DMS153 treated with DMSO at 0.1 percent for 48 hours (cell line): ENCODE data around the gene PDGFC.

Source experiments
- DNase-seq: peaks from one replicate; lab custom pipeline; 2025; ENCODE audit not compliant: unreplicated experiment; lab: John Stamatoyannopoulos, UW

Gene PDGFC

DNA sequence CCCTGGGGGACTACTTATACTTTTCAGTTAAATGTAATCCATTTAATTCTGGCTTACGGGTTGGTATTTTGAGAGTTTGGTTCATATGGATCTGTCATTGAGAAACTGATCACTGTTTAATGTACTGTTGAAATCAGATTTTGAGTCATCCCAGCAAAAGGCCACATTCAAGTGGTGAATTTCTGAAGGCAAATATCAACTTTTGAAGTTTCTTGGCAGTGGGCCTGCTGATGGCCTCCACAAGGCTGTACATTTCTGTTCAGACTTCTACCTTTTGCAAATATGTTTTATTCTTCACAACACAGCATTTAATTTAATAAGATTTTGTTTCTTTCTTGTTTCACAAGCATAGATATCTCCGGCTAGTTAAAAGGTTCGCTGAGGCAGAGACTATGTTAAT, 138.7 kb downstream of the PDGFC start:
- no peak for DNase-seq

DNA sequence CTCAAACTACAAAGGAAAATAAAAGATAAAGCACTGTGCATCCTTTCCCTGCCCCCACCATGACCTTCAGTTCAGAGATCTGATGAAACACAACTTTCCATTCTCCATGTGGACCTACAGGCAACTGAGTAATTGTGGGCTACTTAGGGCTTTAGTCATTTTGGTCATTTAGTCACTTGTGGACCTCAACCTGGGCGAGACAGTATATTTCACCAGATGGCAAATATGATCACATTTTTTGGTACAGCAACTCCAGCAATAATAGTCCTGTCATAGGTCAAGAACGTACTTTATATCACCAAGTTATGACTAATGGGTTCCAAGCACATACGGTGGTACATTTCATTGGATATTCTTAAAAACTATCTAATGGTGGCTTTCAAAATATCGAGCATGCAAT, 141.2 kb downstream of the PDGFC start:
- no peak for DNase-seq

DNA sequence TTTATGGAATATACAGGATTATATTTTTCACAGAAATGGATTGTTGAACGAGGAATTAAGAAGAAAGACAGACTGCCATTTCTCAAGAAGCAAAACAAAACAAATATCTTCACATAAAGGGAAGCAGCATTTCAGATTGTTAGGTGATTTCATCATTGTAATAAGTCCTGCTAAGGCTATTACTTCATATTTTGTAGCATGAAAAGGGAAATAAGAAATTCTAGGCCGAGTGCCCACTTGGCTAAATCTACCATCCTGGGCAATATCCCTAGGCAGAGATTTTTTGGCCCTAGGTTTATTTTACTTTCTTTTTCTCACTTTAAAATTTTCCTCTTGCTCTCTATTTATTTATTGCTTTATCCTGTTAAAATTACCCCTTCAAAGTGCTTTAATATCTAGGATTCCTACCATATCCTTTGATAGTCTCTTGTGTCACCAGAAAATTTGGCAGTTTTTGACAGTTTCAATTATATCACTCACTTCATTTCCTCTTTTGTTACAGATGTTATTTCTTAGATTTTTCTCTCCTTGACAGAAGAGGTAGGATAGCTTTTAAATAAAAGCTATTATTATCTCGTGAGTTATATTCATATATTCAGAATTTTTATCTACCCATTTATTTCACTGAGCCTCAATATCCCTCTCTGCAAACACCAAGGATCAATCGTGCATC, 142.3 kb downstream of the PDGFC start:
- no peak for DNase-seq

DNA sequence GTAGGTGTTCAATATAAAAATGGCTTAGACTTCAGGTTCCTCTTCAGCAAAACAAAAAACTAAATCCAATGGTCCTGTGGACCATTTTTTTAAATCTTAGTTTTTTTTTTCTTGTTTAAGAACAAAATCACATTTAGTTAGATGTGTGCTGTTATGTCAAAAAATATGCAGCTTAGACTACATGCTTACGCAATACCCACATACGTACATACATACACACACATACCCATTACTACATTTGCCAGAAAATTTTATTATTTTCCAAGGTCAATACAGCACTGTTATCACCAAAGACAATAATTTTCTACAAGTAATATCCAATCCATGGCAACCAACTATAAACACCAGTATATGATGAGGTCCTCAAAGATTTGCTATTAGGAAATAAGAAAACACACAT, 144.1 kb downstream of the PDGFC start:
- DNase-seq = no peak

DNA sequence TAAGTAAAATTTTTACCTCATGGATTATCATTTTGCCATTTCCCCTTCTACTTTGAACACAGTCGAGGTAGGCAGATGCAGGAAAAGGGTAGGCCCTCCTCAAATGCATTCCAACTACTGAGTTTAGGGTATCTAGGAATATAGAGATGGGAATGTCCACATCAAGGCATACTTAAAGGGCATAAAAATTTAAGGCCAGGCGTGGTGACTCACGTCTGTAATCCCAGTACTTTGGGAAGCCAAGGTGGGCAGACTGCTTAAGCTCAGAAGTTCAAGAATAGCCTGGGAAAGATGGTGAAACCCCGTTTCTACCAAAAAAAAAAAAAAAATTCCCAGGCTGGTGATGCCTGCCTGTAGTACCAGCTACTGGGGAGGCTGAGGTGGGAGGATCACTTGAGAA, 146.5 kb downstream of the PDGFC start:
- DNase-seq = no peak

DNA sequence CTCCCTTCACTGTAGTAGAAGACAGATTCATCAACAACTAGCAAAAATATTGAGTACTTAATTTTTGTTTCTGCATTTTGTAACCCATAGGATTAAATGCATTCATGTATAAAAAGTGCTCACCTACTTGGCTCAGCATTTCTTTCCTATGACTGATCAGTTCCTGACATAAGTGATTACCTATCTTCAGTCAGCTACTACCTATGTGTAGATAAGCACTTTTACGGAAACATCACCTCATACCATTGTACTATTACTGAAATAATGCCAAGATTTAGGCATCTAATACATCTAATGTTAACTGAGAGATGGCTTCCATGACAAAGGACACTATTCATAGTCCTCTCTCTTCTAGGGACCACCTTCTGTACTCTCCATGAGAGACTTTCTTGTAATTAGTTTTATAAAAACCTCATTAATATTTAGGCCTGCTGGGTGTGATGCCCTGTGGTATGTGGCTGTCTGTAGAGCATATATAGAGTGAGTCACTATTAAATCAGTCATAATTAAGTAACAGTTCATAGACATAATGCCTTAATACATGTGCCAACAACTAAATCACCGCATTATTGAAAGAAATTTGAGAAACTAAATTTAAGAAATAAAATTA, 147.0 kb downstream of the PDGFC start:
- no peak for DNase-seq

DNA sequence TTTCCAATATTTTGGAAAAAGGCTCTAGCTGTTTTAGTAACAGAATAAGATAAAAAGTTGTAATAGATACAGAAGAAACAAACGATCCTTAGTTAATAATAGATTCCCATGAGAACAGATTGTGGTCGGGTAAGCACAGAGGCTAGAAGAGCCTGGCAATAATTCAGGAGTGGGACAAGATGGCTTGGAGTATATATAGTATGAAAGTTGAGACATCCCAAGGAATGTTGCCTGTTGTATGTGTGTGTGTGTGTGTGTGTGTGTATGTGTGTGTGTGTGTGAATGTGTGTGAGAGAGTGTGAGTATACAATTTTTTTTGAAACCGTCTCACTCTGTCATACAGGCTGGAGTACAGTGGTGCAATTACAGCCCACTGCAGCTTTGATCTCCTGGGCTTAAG, 150.7 kb downstream of the PDGFC start:
- DNase-seq = no peak

DNA sequence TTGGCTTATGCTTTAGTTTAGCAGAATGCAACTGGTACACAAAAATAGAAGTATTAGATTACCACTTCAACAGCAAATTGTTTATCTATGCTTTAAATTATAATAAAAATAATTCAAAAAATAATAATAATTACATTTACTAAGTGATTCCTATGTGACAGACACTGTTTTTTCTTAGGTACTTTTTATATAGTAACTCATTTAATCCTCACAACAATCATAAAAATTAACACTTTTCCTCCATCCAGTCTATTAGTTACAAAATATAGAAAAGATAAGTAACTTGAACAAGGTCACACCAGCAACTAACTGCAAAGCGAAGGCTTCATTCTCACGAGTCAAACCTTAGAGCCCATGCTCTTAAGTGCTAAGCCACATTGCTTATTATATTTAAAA, 155.2 kb downstream of the PDGFC start:
- DNase-seq = no peak

DNA sequence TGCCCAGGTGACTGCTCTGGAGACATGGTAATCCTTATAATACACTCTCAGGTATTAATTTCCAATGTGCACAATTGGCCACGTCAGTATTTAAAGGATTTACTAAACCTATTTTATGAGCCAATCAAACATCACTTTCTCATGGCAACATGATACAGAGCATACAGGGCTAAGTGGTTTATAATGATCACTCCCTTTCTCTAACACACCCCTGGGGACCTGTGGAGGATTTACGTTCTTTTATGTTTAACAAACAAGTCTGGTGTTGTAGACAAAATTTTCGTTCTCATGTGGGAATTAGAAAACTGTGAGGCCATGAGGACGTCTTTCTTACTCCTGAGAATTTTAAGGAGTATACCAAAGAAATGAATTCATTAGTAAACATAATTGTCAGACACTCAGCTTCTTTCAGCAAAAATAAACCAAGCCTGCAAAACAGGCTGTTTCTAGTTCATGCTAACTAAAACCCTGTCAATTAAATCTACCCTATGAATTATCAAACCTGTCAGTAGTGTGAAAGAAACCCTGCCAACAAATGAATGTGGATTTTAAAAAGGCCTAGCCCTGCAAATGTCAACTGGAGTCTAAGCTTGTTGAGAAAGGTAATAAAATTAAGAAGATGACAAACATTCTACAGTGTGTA, 155.8 kb downstream of the PDGFC start:
- DNase-seq = peak; percentile 96

DNA sequence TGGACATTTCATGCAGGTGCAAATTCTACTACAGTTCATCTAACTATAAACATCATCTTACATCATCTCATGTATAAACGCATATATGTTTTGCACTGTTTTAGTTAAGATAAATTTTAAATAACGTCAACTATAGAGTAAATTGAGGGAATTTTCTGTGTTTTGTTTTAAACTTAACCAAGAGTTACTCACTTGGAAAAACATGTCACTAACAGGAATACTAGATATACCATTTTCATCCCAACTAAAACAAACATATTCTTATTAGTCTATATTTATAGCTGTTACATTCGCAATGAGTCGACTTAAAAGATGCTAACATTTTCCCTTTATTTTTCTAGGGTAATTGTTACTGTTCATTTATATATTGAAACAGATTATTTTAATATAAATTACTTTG, 159.6 kb downstream of the PDGFC start:
- no peak for DNase-seq

DNA sequence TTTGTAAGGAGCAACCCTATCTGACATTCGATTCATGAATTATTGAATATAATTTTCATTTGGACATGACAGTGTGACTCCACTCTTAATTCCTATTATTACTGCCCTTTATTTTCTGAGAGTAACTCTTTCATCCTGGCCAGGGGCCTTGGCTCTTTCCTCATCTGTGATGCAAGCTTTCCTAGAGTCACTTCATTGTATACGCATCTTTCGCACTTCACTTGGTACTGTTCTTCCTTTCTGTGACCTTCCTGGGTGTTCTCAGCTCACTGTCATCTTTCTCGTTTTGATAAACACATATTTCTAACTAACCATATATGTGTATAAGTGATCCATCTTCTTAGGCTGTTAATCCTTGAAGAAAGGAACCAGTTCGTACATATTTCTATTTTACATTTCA, 160.3 kb downstream of the PDGFC start:
- DNase-seq = no peak

DNA sequence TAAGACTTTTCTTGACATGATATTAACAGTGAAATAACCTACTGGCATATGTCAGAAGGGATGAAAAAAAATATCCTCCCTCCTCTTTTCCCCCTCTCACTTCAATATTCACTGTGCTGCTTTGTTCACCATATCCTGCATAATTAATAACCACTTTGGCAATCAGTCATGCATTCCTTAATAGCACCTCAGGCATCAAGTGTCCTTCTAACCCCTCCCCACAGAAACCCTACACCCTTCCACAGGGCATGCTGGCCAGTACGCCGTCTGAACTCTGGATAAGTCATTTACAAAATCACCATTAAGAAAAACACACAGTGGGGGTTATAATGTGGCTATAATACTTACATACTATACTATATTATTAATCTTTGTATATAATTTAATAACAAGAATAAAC, 165.9 kb downstream of the PDGFC start:
- no peak for DNase-seq

DNA sequence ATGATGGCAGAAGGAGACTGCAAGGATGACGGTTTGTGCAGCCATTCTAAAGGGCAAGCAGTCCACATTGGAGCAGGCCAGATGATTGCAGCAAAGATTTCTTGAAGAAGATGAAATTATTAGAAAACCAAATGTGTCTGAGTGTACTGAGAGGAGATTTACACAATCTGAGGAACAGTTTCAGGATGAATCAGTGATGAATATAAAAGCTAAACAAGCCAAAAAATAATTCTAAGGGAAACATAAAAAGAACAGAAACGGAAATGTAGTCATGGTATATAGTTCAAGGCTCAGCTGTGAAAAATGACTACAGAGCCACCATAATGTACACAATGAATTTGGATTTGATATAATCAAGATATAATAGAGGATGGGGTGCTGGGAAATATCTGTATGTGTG, 168.5 kb downstream of the PDGFC start:
- DNase-seq = no peak

DNA sequence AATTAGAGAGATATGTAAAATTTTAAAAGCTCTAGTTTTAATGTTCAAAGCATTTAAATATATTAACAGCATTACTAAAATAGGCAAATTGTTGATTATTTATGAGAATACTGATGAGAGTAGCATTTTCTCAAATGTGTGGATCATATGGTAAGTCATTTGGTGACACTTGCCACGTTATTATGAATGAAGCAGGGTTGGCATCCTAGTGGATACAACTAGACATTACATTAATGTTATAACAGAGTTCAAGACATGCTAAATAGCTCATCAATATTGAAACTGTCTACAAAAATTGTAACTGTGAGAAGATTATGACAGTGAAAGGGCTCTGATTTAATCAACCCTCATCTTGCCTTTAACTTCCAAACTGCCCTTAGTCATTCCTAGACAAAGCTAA, 171.1 kb downstream of the PDGFC start:
- no peak for DNase-seq

DNA sequence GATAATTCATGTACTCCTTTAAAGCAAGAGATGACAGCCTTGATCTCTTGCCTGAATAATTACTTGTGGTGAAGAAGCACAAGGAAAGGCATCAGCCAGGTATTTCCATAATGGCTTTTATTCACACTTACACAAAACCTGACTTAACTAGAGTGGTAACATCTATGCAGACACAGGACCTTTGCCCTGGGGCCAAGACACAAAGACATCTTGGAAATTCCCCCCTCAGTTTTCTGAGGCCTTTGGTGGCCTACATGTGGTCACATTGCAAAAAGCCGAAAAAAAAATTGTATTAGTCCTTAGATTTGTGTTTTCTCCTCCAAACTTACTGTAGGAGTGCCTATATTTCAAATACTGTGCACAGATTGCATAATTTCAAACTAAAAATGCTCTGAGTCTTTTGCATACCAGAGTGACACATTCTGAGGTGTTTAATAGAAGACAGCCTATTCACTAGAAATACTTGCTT, 172.4 kb downstream of the PDGFC start:
- no peak for DNase-seq

DNA sequence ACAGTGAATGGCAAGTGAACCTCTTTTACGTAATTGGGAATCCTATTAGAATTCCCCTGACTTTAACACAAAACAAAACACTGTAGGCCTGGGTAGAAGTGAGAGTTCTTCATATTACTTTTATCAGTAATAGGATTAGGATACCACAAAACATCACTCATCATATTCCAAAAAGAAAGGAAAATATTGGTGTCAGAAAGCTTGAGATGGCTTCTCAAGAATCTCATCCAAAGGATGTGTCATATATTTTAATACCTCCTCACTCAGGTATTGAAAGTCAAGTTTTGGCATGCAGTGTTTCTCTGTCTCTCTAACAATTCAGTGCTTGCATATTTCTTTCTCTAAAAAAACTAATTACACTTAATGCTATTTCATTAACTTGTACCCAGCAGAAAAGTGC, 173.2 kb downstream of the PDGFC start:
- no peak for DNase-seq

DNA sequence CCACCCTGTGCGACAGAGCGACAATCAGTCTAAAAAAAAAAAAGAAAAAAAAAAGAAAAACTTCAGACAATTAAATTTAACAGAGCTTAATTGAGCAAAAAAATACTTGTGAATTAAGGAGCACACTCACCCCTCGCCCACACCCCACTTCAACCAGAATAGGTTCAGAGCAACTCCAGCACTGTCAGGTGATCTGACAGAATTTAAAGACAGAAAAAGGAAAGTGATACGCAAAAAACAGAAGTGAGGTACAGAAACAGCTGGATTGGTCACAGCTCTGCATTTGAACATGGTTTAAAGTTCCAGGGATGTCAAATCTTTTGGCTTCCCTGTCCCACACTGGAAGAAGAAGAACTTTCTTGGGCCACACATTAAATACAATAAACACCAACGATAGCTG, 174.4 kb downstream of the PDGFC start:
- no peak for DNase-seq

DNA sequence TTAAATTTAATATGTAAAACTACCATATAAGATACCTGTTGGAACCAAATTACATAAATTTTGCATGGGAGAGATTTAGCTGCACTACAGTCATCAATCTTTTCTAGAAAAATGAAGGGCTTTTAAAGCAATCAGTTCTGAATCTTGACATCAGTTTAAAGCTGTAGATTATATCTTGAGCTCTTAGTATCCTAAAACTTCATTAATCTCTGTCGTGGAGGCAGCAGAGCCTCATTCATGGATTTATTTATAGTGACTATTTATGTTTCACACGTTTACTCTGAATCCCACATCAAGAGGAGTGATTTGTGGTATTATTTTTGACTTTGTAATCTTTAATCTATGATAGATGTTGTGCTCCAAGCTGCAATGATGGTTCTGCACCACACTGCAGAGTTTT, 175.9 kb downstream of the PDGFC start:
- no peak for DNase-seq

DNA sequence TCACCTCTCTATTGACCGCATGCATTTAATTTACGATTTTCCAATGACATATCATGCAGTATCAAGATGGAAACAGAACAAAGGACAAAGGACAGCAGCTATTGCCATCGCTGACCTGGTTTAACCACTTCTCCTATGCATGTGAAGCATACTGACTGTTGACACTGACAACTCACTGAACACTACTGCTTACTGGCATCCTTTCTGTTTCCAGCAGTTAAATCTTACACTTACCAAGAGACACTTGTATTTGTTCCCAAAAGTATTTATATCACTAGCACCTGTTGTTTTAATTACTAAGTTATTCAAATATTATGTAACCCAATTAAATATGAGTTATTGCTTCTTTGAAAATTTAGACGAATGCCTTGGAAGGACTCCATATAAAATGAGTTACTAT, 176.7 kb downstream of the PDGFC start:
- DNase-seq = no peak

DNA sequence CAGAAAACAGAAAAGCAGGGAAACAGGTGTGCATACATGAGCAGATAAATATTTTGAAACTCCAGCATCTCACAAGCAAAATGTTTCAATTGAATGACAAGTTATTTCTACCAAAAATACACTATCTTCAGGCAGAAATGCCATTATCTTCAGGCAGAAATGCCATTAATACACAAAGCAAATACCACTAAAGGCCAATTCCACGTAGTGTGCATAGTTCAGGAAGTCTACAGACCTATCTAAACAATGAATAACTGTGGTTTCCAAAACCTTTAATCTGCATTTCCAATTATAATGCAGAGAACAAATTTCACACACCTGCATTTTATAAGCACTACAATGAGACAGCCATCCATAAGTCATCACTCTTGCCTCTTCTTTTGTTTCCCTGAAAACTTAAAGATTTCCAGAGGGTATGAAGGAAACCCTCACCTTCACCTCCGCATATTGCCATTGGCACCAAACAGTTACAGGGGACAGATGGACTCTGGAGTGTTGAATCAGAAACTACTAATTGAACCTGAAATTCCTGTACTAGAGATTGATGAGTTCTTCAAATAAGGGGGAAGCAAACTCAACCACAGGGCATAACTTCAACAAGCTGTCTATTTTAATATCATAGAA, 179.0 kb downstream of the PDGFC start:
- no peak for DNase-seq

DNA sequence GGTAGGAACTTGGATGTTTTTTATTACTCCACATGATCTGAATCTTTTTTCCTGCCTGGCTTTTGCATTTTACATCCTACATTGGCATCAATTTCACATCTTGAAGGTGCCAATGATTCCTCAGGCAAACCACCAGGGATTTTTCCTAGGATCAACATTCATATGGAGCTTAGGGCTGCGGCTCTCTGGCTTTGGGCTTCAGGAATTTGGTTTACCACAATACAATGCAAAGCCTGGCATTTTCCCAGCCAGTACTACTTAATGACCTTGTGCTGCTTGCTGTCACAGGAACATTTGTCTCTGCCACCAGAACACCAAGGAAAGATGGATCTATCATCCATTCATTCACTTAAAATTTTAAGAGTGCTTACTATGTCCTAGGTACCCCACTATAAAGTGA, 180.7 kb downstream of the PDGFC start:
- no peak for DNase-seq

DNA sequence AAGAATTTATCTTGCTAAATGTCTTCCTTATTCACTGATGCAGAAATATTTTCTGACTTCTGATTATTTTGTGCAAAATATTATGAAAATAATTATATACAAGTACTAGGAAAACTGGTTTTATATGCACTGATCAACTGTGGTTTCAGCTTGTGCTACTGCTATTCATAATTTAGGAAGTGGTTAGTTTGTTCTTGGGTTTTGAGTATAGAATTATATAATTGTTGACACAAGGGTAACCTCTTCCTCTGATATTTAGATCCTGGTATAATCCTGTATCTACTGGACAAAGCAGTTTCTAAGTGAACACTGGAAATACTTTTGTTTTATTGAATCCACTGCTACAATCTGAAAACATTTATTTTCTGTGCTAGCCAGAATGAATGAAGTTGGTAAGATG, 182.8 kb downstream of the PDGFC start:
- DNase-seq = no peak
